ENCODE data around the gene SLC12A1.
A peak's percentile ranks its signal among the peaks of the same experiment; 100 is the strongest.

The SLC12A1 gene

GRCh38 chr15:48205981-48206380 lies at the start of gene SLC12A1:
TSS of gene SLC12A1 (plus strand) at chr15:48206302. CDS start at chr15:48207720, 1,418 bp downstream.
- no peak for FAIRE-seq

GRCh38 chr15:48168616-48169015 lies 37.5 kb upstream of the SLC12A1 start:
- FAIRE-seq: no peak

- no peak for FAIRE-seq
Measured at GRCh38 chr15:48170981-48171380, 35.1 kb upstream of the SLC12A1 start.

- no peak for FAIRE-seq
Measured at GRCh38 chr15:48175126-48175525, 31.0 kb upstream of the SLC12A1 start.

- peak; percentile 28 for FAIRE-seq
Measured at GRCh38 chr15:48176112-48176511, 30.0 kb upstream of the SLC12A1 start.

- no peak for FAIRE-seq
Measured at GRCh38 chr15:48176957-48177356, 29.1 kb upstream of the SLC12A1 start.

- no peak for FAIRE-seq
Measured at GRCh38 chr15:48177383-48177765, 28.7 kb upstream of the SLC12A1 start.

GRCh38 chr15:48177766-48178647 lies 28.1 kb upstream of the SLC12A1 start, which contains the start of gene MYEF2:
TSS of gene MYEF2 (minus strand) at chr15:48178295. CDS start at chr15:48178237, 58 bp downstream.
- FAIRE-seq: no peak

- FAIRE-seq: no peak
Measured at GRCh38 chr15:48178648-48178931, 27.5 kb upstream of the SLC12A1 start.

- no peak for FAIRE-seq
Measured at GRCh38 chr15:48182749-48183148, 23.4 kb upstream of the SLC12A1 start.

GRCh38 chr15:48185529-48185928 lies 20.6 kb upstream of the SLC12A1 start:
- no peak for FAIRE-seq

- FAIRE-seq: no peak
Measured at GRCh38 chr15:48186271-48186670, 19.8 kb upstream of the SLC12A1 start.

- FAIRE-seq: no peak
Measured at GRCh38 chr15:48190932-48191573, 15.0 kb upstream of the SLC12A1 start.

- FAIRE-seq: no peak
Measured at GRCh38 chr15:48191574-48192225, 14.4 kb upstream of the SLC12A1 start, which contains the start of gene CTXN2. TSS of gene CTXN2 (plus strand) at chr15:48191665. CDS start at chr15:48201301, 9,636 bp downstream.

- FAIRE-seq: no peak
Measured at GRCh38 chr15:48202068-48202467, 4.0 kb upstream of the SLC12A1 start.

GRCh38 chr15:48221261-48221660 lies 15.2 kb downstream of the SLC12A1 start:
- FAIRE-seq: no peak

GRCh38 chr15:48221885-48222284 lies 15.8 kb downstream of the SLC12A1 start:
- FAIRE-seq: no peak

GRCh38 chr15:48222627-48223026 lies 16.5 kb downstream of the SLC12A1 start:
- no peak for FAIRE-seq

- FAIRE-seq: no peak
Measured at GRCh38 chr15:48225771-48226170, 19.7 kb downstream of the SLC12A1 start.

- FAIRE-seq: no peak
Measured at GRCh38 chr15:48230498-48230897, 24.4 kb downstream of the SLC12A1 start.

- FAIRE-seq: no peak
Measured at GRCh38 chr15:48233246-48233645, 27.1 kb downstream of the SLC12A1 start.

- no peak for FAIRE-seq
Measured at GRCh38 chr15:48239334-48239733, 33.2 kb downstream of the SLC12A1 start.

GRCh38 chr15:48242015-48242414 lies 35.9 kb downstream of the SLC12A1 start:
- FAIRE-seq: no peak

- FAIRE-seq: no peak
Measured at GRCh38 chr15:48242535-48242934, 36.4 kb downstream of the SLC12A1 start.
